WTC11 (cell line): Measurements from ENCODE around the gene UBA3. TPM values are rescaled to one million over a fixed set of nuclear protein-coding genes. Genes with fewer than 3 reads are reported as not detected.

Experiments used
- ATAC-seq: fragments of 200-7000 bp; cut with Tn5 transposase; 2 replicates; pipeline ENCODE4 v1.10.0; 2021; ENCODE audit warnings: mild to moderate bottlenecking, moderate library complexity
- CTCF ChIA-PET: fragments of 300-600 bp; sonication (Branson Sonifier 250); formaldehyde crosslinking; loops from one replicate; lab custom pipeline; 2021; ENCODE audit warnings: antibody characterized with exemption; lab: Charles Lee
- POLR2A ChIA-PET: fragments of 350-600 bp; sonication (Branson Sonifier 250); formaldehyde crosslinking; loops from one replicate; lab custom pipeline; 2021; ENCODE audit warnings: antibody characterized with exemption; lab: Charles Lee
- DNase-seq: peaks from one replicate; pipeline ENCODE4 v3.0.0; 2021; ENCODE audit warnings: low spot score
- H3K27ac Mint-ChIP-seq: 2 replicates; pipeline ENCODE4 v1.8.0; 2021; ENCODE audit warnings: mixed read lengths
- H3K27me3 Mint-ChIP-seq: 2 replicates; pipeline ENCODE4 v1.8.0; 2021; ENCODE audit warnings: low read depth, mild to moderate bottlenecking, moderate library complexity, mixed read lengths
- H3K36me3 Mint-ChIP-seq: 2 replicates; pipeline ENCODE4 v1.8.0; 2021; ENCODE audit warnings: mixed read lengths
- H3K4me1 Mint-ChIP-seq: 2 replicates; pipeline ENCODE4 v1.8.0; 2022; ENCODE audit warnings: mixed read lengths
- H3K4me3 Mint-ChIP-seq: 2 replicates; pipeline ENCODE4 v1.8.0; 2021; ENCODE audit warnings: mild to moderate bottlenecking, moderate library complexity, mixed read lengths
- H3K9me3 Mint-ChIP-seq: 2 replicates; pipeline ENCODE4 v1.8.0; 2021; ENCODE audit warnings: mixed read lengths
- ARID4B ChIP-seq: sonication (generic); formaldehyde crosslinking; IDR thresholded peaks from 2 replicates; pipeline ENCODE4 v1.8.0; 2023; ENCODE audit warnings: missing genetic modification reagents, mild to moderate bottlenecking, borderline replicate concordance
- ATF1 ChIP-seq: sonication (generic); formaldehyde crosslinking; IDR thresholded peaks from 2 replicates; pipeline ENCODE4 v1.8.1; 2023; ENCODE audit warnings: mild to moderate bottlenecking, moderate library complexity, missing genetic modification reagents
- ELF4 ChIP-seq: sonication (generic); formaldehyde crosslinking; IDR thresholded peaks from 2 replicates; pipeline ENCODE4 v1.8.1; 2022; ENCODE audit warnings: low read depth, mild to moderate bottlenecking, moderate library complexity, missing genetic modification reagents
- ETV6 ChIP-seq: sonication (generic); formaldehyde crosslinking; IDR thresholded peaks from 2 replicates; pipeline ENCODE4 v1.8.1; 2022; ENCODE audit warnings: mild to moderate bottlenecking, missing genetic modification reagents
- FOXK1 ChIP-seq: sonication (generic); formaldehyde crosslinking; IDR thresholded peaks from 2 replicates; pipeline ENCODE4 v1.8.0; 2022; ENCODE audit warnings: mild to moderate bottlenecking, moderate library complexity, missing genetic modification reagents
- GTF2I ChIP-seq: fragments of 250-450 bp; sonication (Bioruptor Pico); conservative IDR thresholded peaks from 2 replicates; pipeline ENCODE4 v1.4.0; 2021; ENCODE audit warnings: mild to moderate bottlenecking
- HMGA2 ChIP-seq: fragments of 250-450 bp; sonication (Bioruptor Pico); IDR thresholded peaks from 2 replicates; pipeline ENCODE4 v1.4.0; 2021; ENCODE audit warnings: mild to moderate bottlenecking, moderate library complexity
- IRF1 ChIP-seq: sonication (generic); formaldehyde crosslinking; IDR thresholded peaks from 2 replicates; pipeline ENCODE4 v1.8.0; 2023; ENCODE audit warnings: missing genetic modification reagents
- NFE2L1 ChIP-seq: sonication (generic); formaldehyde crosslinking; IDR thresholded peaks from 2 replicates; pipeline ENCODE4 v1.8.1; 2023; ENCODE audit warnings: missing genetic modification reagents
- NR1H2 ChIP-seq: sonication (generic); formaldehyde crosslinking; IDR thresholded peaks from 2 replicates; pipeline ENCODE4 v1.9.0; 2021; ENCODE audit warnings: mild to moderate bottlenecking, moderate library complexity, missing genetic modification reagents
- NR2C2 ChIP-seq: sonication (generic); formaldehyde crosslinking; IDR thresholded peaks from 2 replicates; pipeline ENCODE4 v1.8.0; 2022; ENCODE audit warnings: mild to moderate bottlenecking, missing genetic modification reagents
- PRRX2 ChIP-seq: fragments of 250-450 bp; sonication (Bioruptor Pico); IDR thresholded peaks from 2 replicates; pipeline ENCODE4 v1.8.0; 2021; ENCODE audit warnings: mild to moderate bottlenecking
- STAT6 ChIP-seq: sonication (generic); formaldehyde crosslinking; conservative IDR thresholded peaks from 2 replicates; pipeline ENCODE4 v1.8.1; 2023; ENCODE audit warnings: mild to moderate bottlenecking, low read depth, missing genetic modification reagents, moderate library complexity
- TP53 ChIP-seq: sonication (generic); formaldehyde crosslinking; IDR thresholded peaks from 2 replicates; pipeline ENCODE4 v1.8.1; 2023; ENCODE audit warnings: mild to moderate bottlenecking, missing genetic modification reagents
- USF2 ChIP-seq: sonication (generic); formaldehyde crosslinking; IDR thresholded peaks from 2 replicates; pipeline ENCODE4 v1.8.1; 2023; ENCODE audit warnings: mild to moderate bottlenecking, missing genetic modification reagents, moderate library complexity
- ZNF263 ChIP-seq: sonication (generic); formaldehyde crosslinking; IDR thresholded peaks from 2 replicates; pipeline ENCODE4 v1.8.1; 2022; ENCODE audit warnings: low read depth, mild to moderate bottlenecking, moderate library complexity, missing genetic modification reagents
- ZNF281 ChIP-seq: sonication (generic); formaldehyde crosslinking; IDR thresholded peaks from 2 replicates; pipeline ENCODE4 v1.8.0; 2023; ENCODE audit warnings: mild to moderate bottlenecking, missing genetic modification reagents
- ZNF423 ChIP-seq: fragments of 250-450 bp; sonication (Bioruptor Pico); IDR thresholded peaks from 2 replicates; pipeline ENCODE4 v2.1.2; 2022; ENCODE audit warnings: mild to moderate bottlenecking, moderate library complexity
- ZNF425 ChIP-seq: fragments of 250-450 bp; sonication (Bioruptor Pico); conservative IDR thresholded peaks from 2 replicates; pipeline ENCODE4 v1.9.0; 2021; ENCODE audit warnings: mild to moderate bottlenecking
- total RNA-seq: library from RNA; stranded (reverse); gene quantifications from 3 replicates; pipeline ENCODE4 v1.2.3, GENCODE V29; 2021

UBA3 gene
- total RNA-seq, 1 experiment from 2014 or later = 75.0 TPM

GRCh38 chr3:69128509-69128908 is 48.3 kb upstream of the UBA3 start:
- 0 out of 2 replicates have a peak, but pooled peaks cover 5% of the 10 kb centered on the region for H3K9me3 Mint-ChIP-seq
- POLR2A ChIA-PET = no interaction called here
- CTCF ChIA-PET = interaction anchor here (1.6 kb wide), 1 partner anchor 178 kb away, joined by 7 read pairs; no protein-coding TSS in a partner anchor
- H3K4me1 Mint-ChIP-seq = peaks cover 4% of the 10 kb centered on the region; the same call in 1 of the 2 replicates
- H3K4me3 Mint-ChIP-seq = no peak overlapping the region
- DNase-seq = no peak
- no peak for ATAC-seq
- no peaks in the 10 kb centered on the region for H3K27me3 Mint-ChIP-seq
- no peaks in the 10 kb centered on the region for H3K36me3 Mint-ChIP-seq
- TF ChIP-seq GTF2I (CRISPR knock-in tag) (no peak), ZNF263 (CRISPR knock-in tag) (no peak), TP53 (no peak), STAT6 (CRISPR knock-in tag) (no peak), ZNF425 (no peak), NR1H2 (CRISPR knock-in tag) (no peak), IRF1 (no peak), ZNF281 (CRISPR knock-in tag) (no peak), ARID4B (no peak), NFE2L1 (CRISPR knock-in tag) (no peak), FOXK1 (CRISPR knock-in tag) (no peak), PRRX2 (CRISPR knock-in tag) (no peak), ETV6 (CRISPR knock-in tag) (no peak), USF2 (no peak), NR2C2 (CRISPR knock-in tag) (no peak), ZNF423 (CRISPR knock-in tag) (no peak), ATF1 (CRISPR knock-in tag) (no peak), ELF4 (no peak), HMGA2 (CRISPR knock-in tag) (no peak)
- no peak overlapping the region for H3K27ac Mint-ChIP-seq
